GM18517 (cell line): ENCODE measurements around the gene SLC47A2.
"Not testable (repeated sequence)": the region's sequence is repeated elsewhere in the genome, so short reads cannot be mapped to it uniquely, and the experiment has no call there.

ENCODE experiments used
- ATAC-seq: cut with Tn5 transposase; IDR thresholded peaks from one replicate; pipeline ENCODE4 v1.9.1; 2021; ENCODE audit warnings: mild to moderate bottlenecking, moderate library complexity; ENCODE audit not compliant: unreplicated experiment

Gene SLC47A2

DNA sequence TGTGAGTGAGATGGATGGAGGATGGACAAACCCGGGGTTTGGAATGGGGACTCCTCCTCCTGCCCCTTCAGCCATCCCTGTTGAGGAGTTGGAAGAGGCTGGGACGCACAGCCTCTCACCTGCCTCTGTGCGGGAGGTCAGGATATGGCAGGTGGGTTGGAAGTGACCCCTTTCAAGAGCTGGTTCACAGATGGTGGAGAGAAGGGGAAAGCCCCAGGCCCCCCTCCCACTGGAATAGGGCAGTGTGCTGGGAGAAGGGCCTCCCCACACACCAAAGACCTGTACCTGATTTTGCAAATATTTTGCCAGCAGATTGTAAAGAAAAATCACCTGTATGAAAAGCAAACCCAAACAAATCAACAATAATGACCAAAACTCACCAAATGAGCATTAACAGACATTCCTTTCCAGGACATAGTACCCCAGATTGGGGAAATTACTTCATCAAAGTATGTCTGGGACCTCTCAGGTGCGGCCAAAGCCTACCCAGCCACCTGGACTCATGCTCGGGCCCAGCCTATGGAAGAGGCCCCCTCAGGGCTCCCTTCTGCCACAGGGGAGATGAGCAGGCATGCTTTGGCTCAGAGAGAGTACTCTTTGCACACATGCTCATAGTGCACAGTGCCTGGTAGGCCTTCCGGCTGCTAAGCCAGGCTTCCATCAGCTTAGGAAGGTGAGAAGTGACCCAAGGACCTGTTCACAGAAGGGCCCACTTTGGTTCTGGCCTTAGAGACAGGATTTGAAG is 7.8 kb downstream of the SLC47A2 start:
- ATAC-seq, result no peak

DNA sequence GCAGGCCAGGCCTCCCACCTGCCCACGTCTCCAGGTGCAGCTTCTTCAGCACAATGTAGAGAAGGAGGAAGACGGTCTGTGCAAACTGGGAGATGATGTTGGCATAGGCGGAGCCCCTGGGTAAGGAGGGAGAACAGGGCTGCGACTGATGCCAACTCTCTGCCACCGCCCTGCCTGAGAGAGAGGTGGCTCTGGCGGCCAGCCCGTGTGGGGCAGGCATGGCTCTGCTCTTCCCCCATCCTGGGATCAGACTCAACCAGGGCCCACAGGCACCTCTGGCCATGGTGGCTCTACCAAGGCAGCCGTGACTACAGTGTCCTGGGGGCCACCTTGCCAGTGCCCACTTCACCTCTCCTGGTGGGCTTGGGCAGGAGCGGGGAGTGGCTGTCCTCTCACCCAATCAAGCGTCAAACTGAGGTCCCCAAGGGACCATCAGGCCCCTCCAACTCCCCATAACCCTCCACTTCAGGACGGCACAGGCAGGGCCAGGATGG is 8.6 kb downstream of the SLC47A2 start:
- ATAC-seq, result no peak

DNA sequence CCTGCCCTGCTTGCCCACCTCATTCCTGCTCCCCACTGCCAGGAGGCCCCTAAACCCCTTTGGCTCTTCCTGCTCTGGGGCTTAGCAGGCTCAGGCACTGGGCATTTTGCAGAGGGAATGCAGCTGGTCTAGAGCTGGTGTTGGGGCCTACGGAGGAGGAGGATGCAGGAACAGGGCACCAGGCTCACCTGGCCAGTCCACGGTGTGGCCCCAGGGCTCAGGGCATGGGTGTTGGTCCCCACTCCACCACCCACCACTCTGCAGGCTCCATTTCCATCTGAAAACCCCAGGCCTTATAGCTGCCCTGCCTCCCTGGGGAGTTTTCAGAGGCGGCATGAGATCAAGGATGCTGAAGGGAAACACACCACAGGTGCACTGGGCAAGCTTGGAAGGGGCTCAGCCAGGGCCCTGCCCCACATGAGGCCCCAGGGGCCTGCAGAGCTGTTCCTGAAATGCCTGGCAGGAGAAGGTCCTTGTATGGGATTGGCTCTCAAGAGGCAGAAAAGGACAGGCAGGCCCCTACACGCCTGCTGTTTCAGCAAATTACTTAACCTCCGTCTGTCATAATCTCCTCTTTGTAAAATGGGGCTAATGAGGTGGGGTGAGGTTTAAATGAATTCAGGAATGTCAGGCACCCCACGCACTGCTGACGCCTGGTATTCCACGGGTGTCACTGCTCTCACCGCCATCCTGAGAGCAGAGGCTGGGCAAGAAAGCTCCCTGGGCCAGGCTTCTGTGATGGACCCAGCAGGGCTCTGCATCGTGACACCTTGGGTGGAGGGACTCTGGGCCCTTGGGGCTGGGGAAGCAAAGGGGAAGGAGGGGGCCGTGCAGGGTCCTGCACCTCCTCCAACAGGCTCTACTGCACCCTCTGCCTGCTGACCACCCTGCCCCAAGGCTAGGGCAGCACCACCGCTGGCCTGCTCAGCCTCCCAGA is 9.3 kb downstream of the SLC47A2 start:
- ATAC-seq, result no peak

DNA sequence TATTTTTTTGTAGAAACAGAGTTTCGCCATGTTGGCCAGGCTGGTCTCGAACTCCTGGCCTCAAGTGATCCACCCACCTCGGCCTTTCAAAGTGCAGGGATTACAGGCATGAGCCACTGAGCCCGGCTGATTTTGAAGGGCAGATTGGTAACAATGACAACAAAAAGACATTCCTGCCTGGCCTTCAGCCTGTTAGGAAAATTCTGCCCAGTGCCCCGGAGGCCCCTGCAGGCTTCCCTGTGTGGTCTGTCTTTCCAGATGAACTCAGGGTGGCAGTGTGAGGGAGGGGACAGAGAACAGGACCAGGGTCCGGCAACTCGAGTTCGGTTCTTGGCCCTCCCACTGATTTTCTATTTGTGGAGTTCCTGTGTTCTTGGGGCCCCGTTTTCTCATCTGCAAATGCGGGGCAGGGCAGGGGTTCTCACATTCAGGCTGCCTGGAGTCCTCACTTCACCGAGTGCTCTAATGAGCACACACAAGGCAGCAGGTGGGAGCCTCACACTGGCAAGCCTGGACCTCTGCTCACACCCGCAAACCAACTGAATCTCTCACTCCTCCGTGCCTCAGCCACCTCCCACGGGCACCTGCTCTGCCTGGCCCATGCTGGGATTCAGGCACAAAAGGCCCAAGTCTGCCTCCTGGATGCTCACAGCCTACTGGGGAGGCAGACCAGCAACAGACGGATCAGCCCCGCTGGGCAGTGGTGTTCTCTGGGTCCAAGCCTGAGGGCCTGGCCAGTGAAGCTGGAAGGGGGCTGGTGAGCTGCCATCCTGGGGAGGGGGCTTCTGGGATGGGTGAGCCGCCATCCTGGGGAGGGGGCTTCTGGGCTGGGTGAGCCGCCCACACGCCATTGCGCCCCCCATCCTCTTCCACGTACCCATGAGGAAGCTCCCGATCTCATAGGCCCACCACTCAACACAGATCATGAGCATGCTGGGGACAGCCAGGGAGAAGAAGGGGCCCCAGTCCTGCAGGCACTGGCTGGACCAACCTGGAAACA is 10.3 kb downstream of the SLC47A2 start:
- no peak for ATAC-seq

DNA sequence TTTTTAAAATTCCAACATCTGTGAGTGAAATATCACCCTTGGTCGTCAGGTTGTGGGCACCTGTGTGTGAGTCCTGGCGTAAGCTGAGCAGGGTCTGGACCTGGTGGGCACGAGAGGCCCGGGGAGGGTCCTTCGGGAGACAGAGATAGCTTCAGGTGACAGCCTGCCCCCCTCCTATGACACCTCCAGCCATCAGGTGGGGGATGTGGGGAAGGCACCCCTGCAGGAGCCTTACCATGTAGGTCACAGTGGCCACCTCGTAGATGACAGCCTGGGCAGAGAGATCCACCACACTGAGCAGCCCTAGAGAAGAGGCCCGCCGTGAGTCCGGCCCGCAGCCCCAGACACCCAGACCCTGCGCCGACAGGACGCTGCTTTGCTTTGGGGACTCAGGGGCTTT is 11.2 kb downstream of the SLC47A2 start:
- no peak for ATAC-seq

DNA sequence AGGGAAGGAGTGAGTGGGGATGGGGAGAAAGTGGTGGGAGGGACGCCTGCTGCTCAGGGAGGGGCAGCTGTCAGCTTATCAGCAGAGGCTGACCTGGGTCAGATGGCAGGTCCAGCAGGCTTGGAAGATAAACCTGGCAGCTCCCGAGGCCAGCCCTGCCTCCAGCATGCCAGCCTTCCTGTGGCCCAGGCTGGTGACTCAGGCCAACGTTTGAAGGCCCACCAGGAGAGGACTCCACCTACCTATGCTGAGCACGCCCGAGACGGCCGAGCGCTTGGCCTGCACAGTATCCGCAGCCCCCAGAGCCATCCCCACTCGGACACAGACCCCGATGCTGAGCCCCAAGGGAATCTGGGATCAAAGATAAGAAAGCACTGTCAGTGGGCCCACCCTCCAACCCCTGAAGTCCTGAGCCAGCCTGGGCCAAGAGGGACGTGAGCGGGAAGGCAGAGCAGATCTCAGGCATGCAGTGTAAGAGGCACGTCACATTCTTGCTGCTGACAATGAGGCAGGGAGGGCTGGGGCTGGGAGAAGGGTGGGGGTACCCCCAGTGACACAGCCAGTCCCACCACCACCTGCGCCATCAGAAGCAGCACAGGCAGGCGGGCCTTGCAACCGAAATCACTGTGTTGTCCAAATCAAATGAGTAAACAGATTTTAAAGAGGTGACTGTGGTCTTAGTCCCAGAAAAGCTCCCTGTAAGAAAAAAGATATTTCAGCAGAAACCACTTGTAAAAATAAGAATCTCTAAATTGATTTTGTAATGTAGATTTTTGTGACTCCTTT is 12.4 kb downstream of the SLC47A2 start:
- no peak for ATAC-seq

DNA sequence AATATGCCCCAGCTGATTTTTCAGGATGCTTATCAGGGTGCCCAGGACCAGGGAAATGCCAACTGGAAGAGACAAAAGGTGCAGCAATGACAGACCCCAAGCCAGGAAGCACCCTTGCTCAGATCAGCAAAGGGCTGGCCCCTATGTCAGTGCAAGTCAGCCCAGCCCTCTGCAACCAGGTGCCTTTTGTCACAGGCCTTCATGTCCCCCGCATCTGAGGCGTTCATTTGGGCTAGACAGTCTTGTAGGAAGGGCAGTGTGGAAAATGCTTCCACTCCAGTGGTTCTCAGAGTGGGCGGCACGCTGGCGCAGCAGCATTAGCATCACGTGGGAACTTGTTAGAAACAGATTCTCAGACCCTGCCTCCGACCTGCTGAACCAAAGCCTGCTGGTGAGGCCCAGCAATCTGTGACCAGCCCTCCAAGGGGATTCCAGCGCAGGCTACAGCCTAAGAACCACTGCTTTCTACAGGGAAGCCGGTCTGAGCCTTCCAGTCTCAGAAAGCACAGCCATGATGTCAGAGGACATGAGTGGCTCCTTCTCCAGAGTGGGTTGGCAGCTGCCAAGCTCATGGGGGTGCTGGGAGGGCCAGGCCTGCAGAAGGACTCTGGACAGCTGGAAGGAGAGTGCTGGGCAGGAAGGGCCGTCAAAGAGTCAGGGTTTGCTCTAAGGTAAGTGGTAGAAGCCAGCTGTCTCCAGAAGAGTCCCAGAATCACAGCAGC is 13.1 kb downstream of the SLC47A2 start:
- ATAC-seq, result no peak

DNA sequence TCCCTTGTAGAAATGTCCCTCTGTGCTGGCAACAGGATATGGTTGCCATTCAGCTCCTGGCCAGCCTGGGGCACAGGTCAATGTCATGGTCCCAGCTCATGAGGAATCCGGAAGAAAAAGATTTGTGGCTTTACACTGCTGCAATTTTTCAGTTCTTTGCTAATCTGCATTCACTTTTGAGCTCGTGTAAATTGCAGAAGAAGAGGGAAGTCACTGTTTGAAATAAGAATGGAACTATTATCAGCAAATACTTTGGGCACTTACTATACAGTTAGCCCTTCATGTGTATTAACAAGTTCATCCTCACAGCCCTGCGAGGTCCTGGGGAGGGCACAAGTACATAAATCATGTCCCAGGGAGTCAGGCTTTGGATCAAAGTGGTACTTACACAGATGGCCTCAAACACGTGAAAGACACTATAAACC is 14.2 kb downstream of the SLC47A2 start:
- no peak for ATAC-seq

DNA sequence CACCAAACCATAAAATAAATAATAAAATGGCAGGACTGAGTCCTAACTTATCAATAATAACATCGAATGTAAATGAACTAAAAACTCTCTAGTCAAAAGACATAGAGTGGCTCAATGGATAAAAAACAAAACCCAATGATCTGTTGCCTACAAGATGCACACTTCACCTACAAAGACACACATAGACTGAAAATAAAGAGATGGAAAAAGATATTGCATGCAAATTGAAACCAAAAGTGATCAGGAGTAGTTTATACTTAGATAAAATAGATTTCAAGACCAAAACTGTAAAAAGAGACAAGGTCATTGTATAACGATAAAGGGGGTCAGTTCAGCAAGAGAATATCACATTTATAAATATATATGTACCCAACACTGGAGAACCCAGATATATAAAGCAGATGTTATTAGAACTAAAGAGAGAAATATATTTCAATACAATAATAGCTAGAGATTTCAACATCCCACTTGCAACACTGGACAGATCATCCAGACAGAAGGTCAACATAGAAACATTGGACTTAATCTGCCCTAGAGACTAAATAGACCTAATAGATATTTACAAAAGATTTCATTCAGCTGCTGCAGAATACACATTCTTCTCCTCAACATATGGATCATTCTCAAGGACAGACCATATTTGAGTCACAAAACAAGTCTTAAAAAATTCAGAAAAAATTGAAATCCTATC is 29.8 kb downstream of the SLC47A2 start:
- ATAC-seq, result no peak

DNA sequence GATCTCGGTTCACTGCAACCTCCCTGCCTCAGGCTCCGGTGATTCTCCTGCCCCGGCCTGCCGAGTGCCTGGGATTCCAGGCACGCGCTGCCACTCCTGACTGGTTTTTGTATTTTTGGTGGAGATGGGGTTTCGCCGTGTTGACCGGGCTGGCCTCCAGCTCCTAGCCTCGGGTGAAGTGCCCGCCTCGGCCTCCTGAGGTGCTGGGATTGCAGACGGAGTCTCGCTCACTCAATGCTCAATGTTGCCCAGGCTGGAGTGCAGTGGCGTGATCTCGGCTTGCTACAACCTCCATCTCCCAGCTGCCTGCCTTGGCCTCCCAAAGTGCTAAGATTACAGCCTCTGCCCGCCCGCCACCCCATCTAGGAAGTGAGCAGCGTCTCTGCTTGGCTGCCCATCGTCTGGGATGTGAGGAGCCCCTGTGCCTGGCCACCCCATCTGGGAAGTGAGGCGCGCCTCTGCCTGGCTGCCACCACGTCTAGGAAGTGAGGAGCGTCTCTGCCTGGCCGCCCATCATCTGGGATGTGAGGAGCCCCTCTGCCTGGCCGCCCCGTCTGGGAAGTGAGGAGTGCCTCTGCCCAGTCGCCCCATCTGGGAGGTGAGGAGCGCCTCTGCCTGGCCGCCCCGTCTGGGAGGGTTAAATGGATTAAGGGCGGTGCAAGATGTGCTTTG is 31.3 kb downstream of the SLC47A2 start:
- ATAC-seq, result not testable (repeated sequence)

DNA sequence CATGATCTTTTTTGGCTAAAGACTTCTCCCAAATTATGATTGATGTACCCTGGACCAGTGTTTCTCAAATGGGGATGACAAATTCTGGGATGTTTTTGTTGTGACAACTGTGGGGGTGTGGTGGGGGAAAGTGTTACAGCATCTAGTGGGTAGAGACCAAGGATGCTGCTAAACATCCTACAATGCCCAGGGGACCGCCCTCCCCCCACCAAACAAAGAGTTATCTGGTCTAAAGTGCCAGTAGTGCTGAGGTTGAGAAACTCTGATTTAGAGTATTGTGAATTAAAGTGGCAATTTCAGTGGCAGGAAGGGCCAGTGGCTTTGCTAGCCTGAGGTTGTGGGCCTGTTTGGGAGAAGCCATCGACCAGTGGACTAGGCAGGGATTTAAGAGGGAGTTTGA is 33.3 kb downstream of the SLC47A2 start:
- ATAC-seq, result no peak

DNA sequence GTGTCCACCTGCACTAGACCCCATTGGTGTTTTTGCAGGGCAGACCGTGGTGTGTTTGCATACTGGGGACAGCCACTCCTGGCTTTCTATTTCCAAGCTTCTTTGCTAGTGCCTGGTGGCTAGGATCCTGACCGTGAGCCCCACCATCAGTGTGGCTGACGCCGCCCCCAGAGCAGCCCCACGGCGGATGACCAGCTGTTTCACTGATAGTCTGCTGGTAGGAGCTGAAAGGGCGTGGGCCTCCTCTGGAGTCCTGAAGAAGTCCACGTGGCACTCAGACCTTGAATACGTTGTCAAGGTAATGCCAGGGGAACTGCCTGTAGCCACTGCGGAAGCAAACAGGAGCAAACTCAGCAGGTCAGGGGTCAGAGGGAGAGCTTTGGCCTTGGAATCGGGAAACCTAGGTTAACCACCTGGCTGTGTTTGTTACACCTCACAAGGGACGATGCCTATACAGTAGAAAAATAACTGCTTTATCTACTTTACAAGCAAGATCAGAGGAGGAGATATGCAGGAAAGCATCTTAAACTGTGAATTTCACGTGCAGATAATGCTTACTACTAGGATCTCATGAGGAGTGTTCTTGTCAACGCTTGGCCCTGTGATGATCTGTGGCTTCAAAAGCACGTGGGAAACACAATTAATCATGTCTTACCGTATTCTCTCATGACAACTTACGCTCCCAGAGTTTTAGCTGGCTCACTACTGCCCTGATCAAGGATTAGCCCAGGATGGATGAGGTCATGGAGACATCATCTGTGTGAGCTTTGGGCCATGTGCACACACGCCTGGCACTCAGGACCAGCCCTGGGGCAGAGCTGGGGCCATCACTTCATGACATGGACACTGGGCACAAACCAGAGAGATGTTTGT is 37.6 kb downstream of the SLC47A2 start:
- ATAC-seq, result no peak

DNA sequence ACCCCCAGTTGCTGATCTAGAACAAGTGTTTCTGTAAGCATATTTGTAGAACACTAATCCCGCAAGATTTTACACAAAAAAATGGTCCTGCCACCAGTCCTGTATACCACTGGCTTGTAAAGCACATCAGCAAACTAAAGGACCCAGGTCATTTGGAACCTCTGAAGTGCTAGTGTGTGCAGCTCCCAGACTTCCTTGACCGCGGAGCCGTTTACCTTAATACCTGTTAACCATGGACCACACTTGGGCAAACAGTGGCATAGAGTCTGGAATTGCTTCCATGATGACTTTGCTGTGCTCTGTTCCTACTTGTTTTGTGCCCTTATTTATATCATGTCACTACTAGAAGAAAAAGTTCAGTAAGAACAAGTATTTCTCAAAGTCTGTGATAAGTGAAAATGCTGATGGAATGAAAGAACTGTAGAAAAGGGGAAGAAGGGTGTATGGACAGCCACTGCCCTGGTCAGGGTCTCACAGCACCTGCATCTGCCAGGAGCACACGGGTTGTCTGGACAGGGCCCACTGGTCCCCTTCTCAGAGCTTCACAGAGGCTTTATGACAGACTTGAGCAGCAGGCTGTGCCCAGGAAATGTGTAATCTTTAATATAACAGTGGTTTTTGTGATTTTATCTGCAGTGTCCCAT is 38.5 kb downstream of the SLC47A2 start:
- ATAC-seq, result no peak

DNA sequence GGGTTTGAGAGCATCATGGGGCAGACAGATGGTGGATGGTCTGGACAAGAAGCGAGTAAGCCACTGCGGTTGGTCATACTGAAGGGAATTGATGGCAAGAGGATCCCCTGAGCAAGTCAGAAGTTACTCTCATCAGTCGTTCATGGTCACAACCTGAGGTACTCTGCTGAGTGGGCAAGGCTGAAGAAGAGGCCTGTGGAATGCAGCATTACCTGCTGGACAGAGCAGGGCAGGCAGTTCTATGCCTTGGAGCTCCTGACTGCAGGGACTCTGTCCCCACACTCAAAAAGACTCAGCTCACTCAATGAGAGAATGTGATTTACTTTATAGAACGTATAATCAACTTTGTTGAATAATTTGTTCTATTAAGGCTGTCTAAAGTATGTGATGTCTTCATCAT is 39.5 kb downstream of the SLC47A2 start:
- ATAC-seq, result no peak

DNA sequence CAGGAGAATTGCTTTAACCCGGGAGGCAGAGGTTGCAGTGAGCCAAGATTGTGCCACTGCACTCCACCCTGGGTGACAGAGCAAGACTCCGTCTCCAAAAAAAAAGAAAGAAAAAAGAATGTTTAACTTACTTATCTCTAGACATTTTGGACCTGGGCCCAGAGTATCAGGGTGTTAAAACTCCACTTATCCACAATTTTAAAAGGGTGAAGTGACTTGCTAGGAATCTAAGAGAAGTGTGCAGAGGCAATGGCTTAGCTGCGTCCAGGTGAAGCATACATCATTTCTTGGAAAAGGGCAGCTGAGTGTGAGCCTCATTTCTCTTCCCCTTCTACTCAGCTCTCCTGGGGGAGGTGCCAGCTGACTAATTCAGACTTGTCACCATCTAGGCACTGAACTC is 42.8 kb downstream of the SLC47A2 start:
- ATAC-seq, result no peak

DNA sequence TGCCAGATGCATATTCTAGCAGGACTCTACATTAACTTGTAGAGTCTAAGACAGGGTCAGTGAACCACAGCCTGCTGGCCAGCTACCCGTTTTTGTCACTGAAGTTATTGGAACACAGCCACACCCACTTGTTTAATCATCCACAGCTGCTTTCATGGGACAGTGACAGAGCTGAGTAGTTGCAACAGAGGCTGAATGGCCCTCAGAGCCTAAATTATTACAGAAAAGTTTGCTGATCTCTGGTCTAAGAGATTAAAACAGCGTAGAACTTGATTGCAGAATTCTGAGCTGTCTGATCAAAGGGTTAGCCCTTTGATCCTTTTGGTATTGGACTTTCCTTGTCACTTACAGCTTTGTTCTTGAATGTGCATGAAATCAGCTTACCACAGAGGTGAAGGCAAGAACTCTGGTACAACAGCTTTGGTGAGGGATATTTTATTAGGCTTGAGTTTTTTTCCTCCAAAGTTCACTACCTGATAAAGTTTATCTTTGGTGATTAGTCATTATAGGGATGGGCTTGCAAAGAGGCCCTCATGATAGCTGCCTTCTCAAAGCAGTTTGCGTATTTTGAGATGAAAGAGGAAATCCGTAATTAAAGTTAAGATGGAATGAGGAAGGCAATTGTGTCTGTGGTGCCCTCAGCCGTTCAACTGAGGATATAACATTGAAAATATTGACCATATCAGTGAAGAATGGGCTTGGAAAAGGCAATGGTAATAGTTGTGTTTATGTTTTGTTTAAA is 44.2 kb downstream of the SLC47A2 start:
- no peak for ATAC-seq
